H1 (cell line): Measurements from ENCODE around the gene AGBL1. TPM values are rescaled to one million over a fixed set of nuclear protein-coding genes. Genes with fewer than 3 reads are reported as not detected.

Source experiments
- CTCF ChIA-PET: fragments of 300-600 bp; sonication (Branson Sonifier 250); formaldehyde crosslinking; loops from one replicate; lab custom pipeline; 2021; ENCODE audit not compliant: partially characterized antibody; lab: Charles Lee
- POLR2A ChIA-PET: fragments of 300-600 bp; sonication (Branson Sonifier 250); formaldehyde crosslinking; loops from one replicate; lab custom pipeline; 2021; ENCODE audit warnings: inconsistent platforms; ENCODE audit not compliant: partially characterized antibody; lab: Charles Lee
- DNase-seq, 2 experiments: peaks; one replicate each; pipeline versions ENCODE4 v3.0.0 to v3.0.0-alpha.2; 2010 to 2022; ENCODE audit warnings: low spot score in 2 of 2, low read depth in 1 of 2, mixed read lengths in 1 of 2
- FAIRE-seq: peaks from 2 replicates; lab custom pipeline; 2011; peaks lifted over from hg19 to GRCh38; lab: Jason Lieb, UNC
- H2AFZ ChIP-seq: 2 replicates; pipeline ENCODE4 v1.8.1; 2012; ENCODE audit warnings: low read length, inconsistent platforms
- H2AK5ac ChIP-seq: 2 replicates; pipeline ENCODE4 v1.6.1; 2013; ENCODE audit warnings: low read depth, low read length
- H2BK120ac ChIP-seq: replicated peaks from 2 replicates; pipeline ENCODE3; 2013; ENCODE audit warnings: low read depth, low read length, inconsistent platforms
- H2BK12ac ChIP-seq: 2 replicates; pipeline ENCODE4 v1.6.1; 2013; ENCODE audit warnings: low read depth, low read length
- H2BK15ac ChIP-seq: 2 replicates; pipeline ENCODE4 v1.6.1; 2013; ENCODE audit warnings: low read length
- H2BK20ac ChIP-seq: 2 replicates; pipeline ENCODE4 v1.6.1; 2013; ENCODE audit warnings: low read length
- H2BK5ac ChIP-seq: 2 replicates; pipeline ENCODE4 v1.6.1; 2013; ENCODE audit warnings: low read depth, low read length
- H3K14ac ChIP-seq: 2 replicates; pipeline ENCODE4 v1.6.1; 2013; ENCODE audit warnings: inconsistent platforms; ENCODE audit not compliant: insufficient read length
- H3K18ac ChIP-seq: 2 replicates; pipeline ENCODE4 v1.6.1; 2013; ENCODE audit warnings: low read length; ENCODE audit errors: extremely low read depth
- H3K23ac ChIP-seq: 2 replicates; pipeline ENCODE4 v1.6.1; 2013; ENCODE audit warnings: inconsistent platforms; ENCODE audit not compliant: insufficient read length
- H3K23me2 ChIP-seq: 2 replicates; pipeline ENCODE4 v1.6.1; 2013; ENCODE audit warnings: low read depth, low read length
- H3K27ac ChIP-seq: 2 replicates; pipeline ENCODE4 v1.6.1; 2011; ENCODE audit warnings: low read depth, low read length, inconsistent platforms
- H3K27me3 ChIP-seq, 4 experiments: replicated peaks in 1 of 4; 1 replicate in 1 of 4; 2 replicates in 3 of 4; pipeline versions ENCODE4 v1.6.1 to v1.8.1; 2011 to 2013; ENCODE audit warnings: low read length in 3 of 4, mild to moderate bottlenecking in 3 of 4, inconsistent platforms in 2 of 4, mixed read lengths in 2 of 4, moderate library complexity in 1 of 4; ENCODE audit not compliant: control insufficient read depth in 3 of 4, insufficient read depth in 3 of 4; ENCODE audit errors: extremely low read depth in 1 of 4
- H3K36me3 ChIP-seq, 4 experiments: 2 replicates each; pipeline versions ENCODE4 v1.6.1 to v1.8.1; 2011 to 2013; ENCODE audit warnings: mild to moderate bottlenecking in 4 of 4, low read length in 3 of 4, moderate library complexity in 2 of 4, control low read depth in 1 of 4, inconsistent platforms in 1 of 4; ENCODE audit not compliant: insufficient read depth in 4 of 4, control insufficient read depth in 2 of 4
- H3K4ac ChIP-seq: replicated peaks from 2 replicates; pipeline ENCODE3; 2013; ENCODE audit warnings: low read length, low read depth, mixed read lengths, inconsistent platforms; ENCODE audit not compliant: insufficient read length
- H3K4me1 ChIP-seq, 4 experiments: replicated peaks in 1 of 4; 1 replicate in 1 of 4; 2 replicates in 3 of 4; pipeline versions ENCODE4 v1.6.1 to v1.8.1; 2011 to 2013; ENCODE audit warnings: low read length in 3 of 4, inconsistent platforms in 2 of 4, mixed read lengths in 1 of 4; ENCODE audit not compliant: insufficient read depth in 4 of 4, control insufficient read depth in 3 of 4
- H3K4me2 ChIP-seq, 2 experiments: 2 replicates each; pipeline versions ENCODE4 v1.6.1 to v1.8.1; 2011 to 2013; ENCODE audit warnings: low read depth in 2 of 2, low read length in 2 of 2, control low read depth in 1 of 2, inconsistent platforms in 1 of 2, mild to moderate bottlenecking in 1 of 2; ENCODE audit not compliant: insufficient read depth in 1 of 2
- H3K4me3 ChIP-seq, 4 experiments: fragments of 200-600, 300-600 bp in 1 of 4; sonication (generic), shearing (Covaris generic), sonication (Bioruptor Twin) in 1 of 4; 2 replicates each; pipeline versions ENCODE4 v1.5.1 to v1.8.1; 2011 to 2016; ENCODE audit warnings: low read length in 4 of 4, low read depth in 3 of 4, control low read depth in 2 of 4, inconsistent platforms in 2 of 4, mild to moderate bottlenecking in 2 of 4, mixed read lengths in 1 of 4, moderate library complexity in 1 of 4; ENCODE audit not compliant: insufficient read depth in 2 of 4; ENCODE audit errors: extremely low read depth in 1 of 4
- H3K56ac ChIP-seq: replicated peaks from 2 replicates; pipeline ENCODE3; 2013; ENCODE audit warnings: low read depth, mild to moderate bottlenecking, mixed read lengths, low read length, inconsistent platforms; ENCODE audit not compliant: insufficient read length
- H3K79me1 ChIP-seq: 2 replicates; pipeline ENCODE4 v1.6.1; 2013; ENCODE audit warnings: low read depth, low read length, control low read depth
- H3K79me2 ChIP-seq, 2 experiments: 2 replicates each; pipeline versions ENCODE4 v1.6.1 to v1.8.1; 2012 to 2013; ENCODE audit warnings: low read length in 2 of 2, mild to moderate bottlenecking in 2 of 2, inconsistent platforms in 1 of 2; ENCODE audit not compliant: insufficient read depth in 2 of 2, control insufficient read depth in 1 of 2
- H3K9ac ChIP-seq, 4 experiments: replicated peaks in 1 of 4; 1 replicate in 1 of 4; 2 replicates in 3 of 4; pipeline versions ENCODE4 v1.6.1 to v1.8.1; 2011 to 2013; ENCODE audit warnings: low read depth in 3 of 4, low read length in 3 of 4, control low read depth in 2 of 4, mild to moderate bottlenecking in 2 of 4, moderate library complexity in 2 of 4, inconsistent platforms in 1 of 4; ENCODE audit errors: extremely low read depth in 1 of 4
- H3K9me3 ChIP-seq, 2 experiments: 2 replicates each; pipeline versions ENCODE4 v1.6.1 to v1.8.1; 2012 to 2013; ENCODE audit warnings: mild to moderate bottlenecking in 2 of 2, moderate library complexity in 2 of 2, control low read depth in 1 of 2, inconsistent platforms in 1 of 2, low read depth in 1 of 2, low read length in 1 of 2, mixed read lengths in 1 of 2; ENCODE audit not compliant: insufficient read depth in 2 of 2
- H4K20me1 ChIP-seq, 2 experiments: replicated peaks in 1 of 2; 2 replicates each; pipeline versions ENCODE3 to v1.8.1; 2011 to 2013; ENCODE audit warnings: inconsistent platforms in 2 of 2, low read length in 2 of 2, mild to moderate bottlenecking in 1 of 2; ENCODE audit not compliant: insufficient read depth in 2 of 2, control insufficient read depth in 1 of 2
- H4K5ac ChIP-seq: 2 replicates; pipeline ENCODE4 v1.6.1; 2013; ENCODE audit warnings: low read length, low read depth, mixed read lengths, inconsistent platforms; ENCODE audit not compliant: insufficient read length
- H4K8ac ChIP-seq: 2 replicates; pipeline ENCODE4 v1.8.0; 2013; ENCODE audit warnings: mild to moderate bottlenecking, moderate library complexity, low read length, inconsistent platforms; ENCODE audit not compliant: insufficient read depth; ENCODE audit errors: extremely low read depth
- H4K91ac ChIP-seq: replicated peaks from 2 replicates; pipeline ENCODE3; 2013; ENCODE audit warnings: low read length, mixed read lengths, inconsistent platforms; ENCODE audit not compliant: insufficient read length
- CHD2 ChIP-seq: IDR thresholded peaks from 2 replicates; pipeline ENCODE4 v1.6.1; 2012; ENCODE audit warnings: low read length, improper control_type of control experiment
- EGR1 ChIP-seq: IDR thresholded peaks from 2 replicates; pipeline ENCODE4 v1.6.1; 2011; ENCODE audit warnings: low read depth, low read length, borderline replicate concordance
- EP300 ChIP-seq, 2 experiments: IDR thresholded peaks; 1 replicate in 1 of 2; 2 replicates in 1 of 2; pipeline ENCODE4 v1.6.1; 2011 to 2012; ENCODE audit warnings: low read depth in 2 of 2, low read length in 2 of 2, mild to moderate bottlenecking in 2 of 2, borderline replicate concordance in 1 of 2, inconsistent platforms in 1 of 2, moderate library complexity in 1 of 2
- FOSL1 ChIP-seq: IDR thresholded peaks from 2 replicates; pipeline ENCODE4 v1.6.1; 2011; ENCODE audit warnings: mild to moderate bottlenecking, low read depth, low read length, moderate library complexity; ENCODE audit not compliant: insufficient read depth
- JUN ChIP-seq: IDR thresholded peaks from 2 replicates; pipeline ENCODE4 v1.6.1; 2011; ENCODE audit warnings: low read depth, mild to moderate bottlenecking, improper control_type of control experiment, low read length
- PHF8 ChIP-seq: fragments of 200-600 bp; sonication (generic); conservative IDR thresholded peaks from 2 replicates; pipeline ENCODE4 v1.7.1; 2012; ENCODE audit warnings: low read depth, mild to moderate bottlenecking, inconsistent platforms, low read length, moderate library complexity
- RBBP5 ChIP-seq: IDR thresholded peaks from 2 replicates; pipeline ENCODE4 v1.7.1; 2012; ENCODE audit warnings: low read depth, mild to moderate bottlenecking, inconsistent platforms, low read length, moderate library complexity, borderline replicate concordance
- RFX5 ChIP-seq: IDR thresholded peaks from 2 replicates; pipeline ENCODE4 v1.6.1; 2011; ENCODE audit warnings: low read depth, low read length, improper control_type of control experiment, borderline replicate concordance
- SIRT6 ChIP-seq: IDR thresholded peaks from one replicate; pipeline ENCODE4 v1.7.1; 2012; ENCODE audit warnings: low read length, inconsistent platforms
- SP2 ChIP-seq: IDR thresholded peaks from 2 replicates; pipeline ENCODE4 v1.6.1; 2012; ENCODE audit warnings: mild to moderate bottlenecking, low read length, inconsistent platforms
- SRF ChIP-seq: IDR thresholded peaks from 2 replicates; pipeline ENCODE4 v1.6.1; 2011; ENCODE audit warnings: mild to moderate bottlenecking, low read depth, low read length, moderate library complexity
- TCF12 ChIP-seq: IDR thresholded peaks from 2 replicates; pipeline ENCODE4 v1.6.1; 2011; ENCODE audit warnings: low read depth, mild to moderate bottlenecking, low read length
- ZNF274 ChIP-seq: IDR thresholded peaks from 2 replicates; pipeline ENCODE4 v1.7.0; 2012; ENCODE audit warnings: low read length, borderline replicate concordance; ENCODE audit errors: extremely low read depth
- WGBS, 2 experiments: shearing (Covaris generic) in 1 of 2; methylation state at CpG; one replicate each; pipeline versions ENCODE4 v1.1.6 to v1.1.7; 2013 to 2015; ENCODE audit warnings: low lambda C conversion rate in 2 of 2, mixed read lengths in 2 of 2, inconsistent platforms in 1 of 2, low coverage in 1 of 2, missing lambda C conversion rate in 1 of 2; ENCODE audit not compliant: insufficient replicate concordance in 2 of 2, insufficient coverage in 1 of 2, insufficient read length in 1 of 2; ENCODE audit errors: extremely low coverage in 1 of 2, missing lambda C conversion rate in 1 of 2; 5-methylcytosine and 5-hydroxymethylcytosine counted together
- polyA plus RNA-seq, 7 experiments: library from polyadenylated mRNA; depleted of rRNA in 3 of 7; stranded (reverse) in 5 of 7; unstranded in 2 of 7; fragments of >200 nt in 5 of 7; fragments of 200-250 nt in 2 of 7; gene quantifications; 1 replicate in 5 of 7; 2 replicates in 1 of 7; 4 replicates in 1 of 7; pipeline versions ENCODE4 v1.2.1 to v1.2.3, GENCODE V29; 2011 to 2013; ENCODE audit warnings: missing spikeins in 2 of 7, mixed read lengths in 2 of 7
- total RNA-seq: library from RNA; stranded (reverse); fragmentation: NEBNext Ultra II Directional; extraction: Animal tissue kit (Norgen Biotek cat#: 25700); gene quantifications from 2 replicates; pipeline ENCODE4 v1.2.1, GENCODE V29; 2021

AGBL1 gene
- total and polyA plus RNA-seq, 2 of the 8 experiments (the other 6 are each of a cell fraction or from before 2014, with no cell fraction given), result not detected

- no peak overlapping the region for H3K56ac ChIP-seq
- H3K79me1 ChIP-seq, result no peaks in the 10 kb centered on the region
- H3K23me2 ChIP-seq, result no peaks in the 10 kb centered on the region
- ChIA-PET CTCF (interaction anchor here (0.6 to 1.3 kb wide), 3 partner anchors 17 to 1165 kb away, joined by 3 read pairs; no protein-coding TSS in a partner anchor), POLR2A (no interaction called here)
- no peaks in the 10 kb centered on the region for H3K36me3 ChIP-seq
- H3K4ac ChIP-seq, result no peak overlapping the region
- H4K20me1 ChIP-seq, result no peaks in the 10 kb centered on the region
- H3K4me2 ChIP-seq, result no peak overlapping the region
- H3K27ac ChIP-seq, result no peak overlapping the region
- H2BK20ac ChIP-seq, result no peak overlapping the region
- H2AK5ac ChIP-seq, result no peak overlapping the region
- H2AFZ ChIP-seq, result no peak overlapping the region
- H2BK5ac ChIP-seq, result no peak overlapping the region
- 88% methylated on average over 6 of the region's 6 CpGs; no CpG with 5 or more reads in 1 of the 2 experiments for WGBS, 2 experiments
- no peaks in the 10 kb centered on the region for H3K9me3 ChIP-seq
- no peak overlapping the region for H4K8ac ChIP-seq
- no peak overlapping the region for H4K91ac ChIP-seq
- H3K14ac ChIP-seq, result no peak overlapping the region
- no peak overlapping the region for H3K9ac ChIP-seq
- DNase-seq (no peak), FAIRE-seq (no peak)
- no peak overlapping the region for H3K18ac ChIP-seq
- H3K4me3 ChIP-seq, result no peak overlapping the region
- no peak overlapping the region for H2BK12ac ChIP-seq
- H4K5ac ChIP-seq, result no peak overlapping the region
- TF ChIP-seq EGR1 (no peak), TCF12 (no peak), SIRT6 (no peak), PHF8 (no peak), SP2 (no peak), RBBP5 (no peak), CHD2 (no peak), FOSL1 (no peak), EP300 (IDR thresholded peaks at IDR 0.05; ENCODE audit: borderline replicate concordance in 1 of 2, low read depth in 2 of 2, low read length in 2 of 2) (no peak), ZNF274 (no peak), RFX5 (no peak), SRF (no peak), JUN (no peak)
- H3K4me1 ChIP-seq, result no peaks in the 10 kb centered on the region
- H3K27me3 ChIP-seq, result no peaks in the 10 kb centered on the region
- H2BK15ac ChIP-seq, result no peak overlapping the region
- H3K23ac ChIP-seq, result no peak overlapping the region
- H2BK120ac ChIP-seq, result no peak overlapping the region
- H3K79me2 ChIP-seq, result no peaks in the 10 kb centered on the region
Observed at GRCh38 chr15:86266896-86267484, 187.3 kb downstream of the AGBL1 start.
